DMS79 treated with DMSO at 0.1 percent for 48 hours (cell line): ENCODE results near the gene SMIM36.
"Not testable (repeated sequence)": the region's sequence is repeated elsewhere in the genome, so short reads cannot be mapped to it uniquely, and the experiment has no call there.

Experiments
- DNase-seq: peaks from one replicate; lab custom pipeline; 2025; lab: John Stamatoyannopoulos, UW

SMIM36 gene

GRCh38 chr17:55413825-55414489 is 97.3 kb downstream of the SMIM36 start:
- no peak for DNase-seq

- no peak for DNase-seq
Measured at GRCh38 chr17:55411463-55411855, 99.8 kb downstream of the SMIM36 start.

DNA sequence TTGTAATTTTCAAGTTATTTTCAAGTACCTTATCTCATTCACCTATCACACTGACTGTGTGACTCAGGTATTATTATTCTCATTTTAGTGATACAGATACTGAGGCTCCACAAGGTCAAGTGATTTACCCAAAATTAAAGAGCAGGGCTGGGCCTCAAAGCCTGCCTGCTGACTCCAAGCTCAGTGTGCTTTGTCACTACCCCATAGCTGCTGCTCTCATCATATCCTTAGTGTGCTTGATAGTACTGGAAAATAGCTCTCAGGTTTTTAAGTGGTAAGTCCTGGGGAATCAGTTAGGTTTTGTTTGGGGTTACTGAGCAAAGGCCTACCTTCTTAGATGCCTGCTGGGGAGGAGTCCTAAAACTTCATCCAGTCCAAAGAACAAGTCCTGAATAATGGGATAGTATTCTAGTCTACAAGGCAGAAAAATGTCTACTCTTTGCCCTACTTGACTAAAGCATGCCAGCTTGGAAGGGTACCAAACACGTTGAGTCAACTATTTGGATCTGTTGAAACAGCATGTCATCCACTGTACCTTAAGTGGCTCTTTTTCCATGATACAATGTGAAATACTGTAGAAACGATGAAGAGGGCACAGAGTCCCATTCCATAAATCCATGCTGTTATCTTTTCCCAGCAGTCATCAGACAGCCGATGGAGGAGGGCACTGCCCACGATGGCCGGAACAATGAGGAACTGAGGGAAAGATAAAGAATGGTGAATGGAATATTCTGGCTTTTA is 100.4 kb downstream of the SMIM36 start:
- DNase-seq: no peak

GRCh38 chr17:55409030-55409800 is 102.0 kb downstream of the SMIM36 start:
- no peak for DNase-seq

- DNase-seq: no peak
Measured at GRCh38 chr17:55407641-55408566, 103.3 kb downstream of the SMIM36 start.

GRCh38 chr17:55405600-55405999 is 105.7 kb downstream of the SMIM36 start:
- DNase-seq: no peak

- not testable (repeated sequence) for DNase-seq
Measured at GRCh38 chr17:55404197-55404596, 107.1 kb downstream of the SMIM36 start.

DNA sequence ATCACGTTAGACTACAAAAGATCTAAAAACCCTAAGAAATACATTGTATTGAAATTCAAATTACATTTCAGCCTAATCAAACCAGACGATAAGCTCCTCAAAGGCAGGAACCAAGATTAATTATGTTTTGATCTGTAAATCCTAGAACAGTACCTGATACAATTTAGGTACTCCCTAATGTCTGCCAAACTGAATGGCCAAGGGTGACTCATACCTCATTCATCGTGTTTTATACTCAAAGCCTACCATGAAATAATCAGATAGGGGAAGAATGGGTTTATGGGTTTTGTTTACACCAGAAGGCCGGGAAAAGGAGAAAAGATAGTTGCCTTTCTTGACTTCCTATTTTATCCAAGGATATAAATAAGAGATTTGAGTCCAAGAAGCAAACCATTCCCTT is 108.9 kb downstream of the SMIM36 start:
- no peak for DNase-seq
